GDM1 (cell line): Measurements from ENCODE around the gene TBC1D8B.

Experiments
- DNase-seq: peaks from one replicate; lab custom pipeline; 2025; lab: John Stamatoyannopoulos, UW

TBC1D8B gene

GRCh38 chrX:106898462-106898861 lies 96.0 kb downstream of the TBC1D8B start:
- DNase-seq: peak; percentile 12

- DNase-seq: no peak
Measured at GRCh38 chrX:106899276-106899675, 96.8 kb downstream of the TBC1D8B start.

- DNase-seq: no peak
Measured at GRCh38 chrX:106899841-106900240, 97.4 kb downstream of the TBC1D8B start.

GRCh38 chrX:106901341-106901740 lies 98.9 kb downstream of the TBC1D8B start:
- no peak for DNase-seq

- no peak for DNase-seq
Measured at GRCh38 chrX:106901781-106902219, 99.3 kb downstream of the TBC1D8B start.

- no peak for DNase-seq
Measured at GRCh38 chrX:106902684-106903083, 100.2 kb downstream of the TBC1D8B start.

GRCh38 chrX:106903291-106903824 lies 100.9 kb downstream of the TBC1D8B start, which contains the start of gene RIPPLY1:
TSS of gene RIPPLY1 (minus strand) at chrX:106903341. CDS start at chrX:106903287, 54 bp downstream.
- DNase-seq: no peak

GRCh38 chrX:106903856-106904528 lies 101.5 kb downstream of the TBC1D8B start:
- no peak for DNase-seq

- DNase-seq: no peak
Measured at GRCh38 chrX:106905064-106905708, 102.7 kb downstream of the TBC1D8B start.

GRCh38 chrX:106906361-106906760 lies 103.9 kb downstream of the TBC1D8B start:
- no peak for DNase-seq

GRCh38 chrX:106912864-106913263 lies 110.4 kb downstream of the TBC1D8B start:
- no peak for DNase-seq

- no peak for DNase-seq
Measured at GRCh38 chrX:106917830-106918500, 115.5 kb downstream of the TBC1D8B start.

- DNase-seq: no peak
Measured at GRCh38 chrX:106919932-106920452, 117.5 kb downstream of the TBC1D8B start, which contains the start of gene CLDN2. TSS of gene CLDN2 (plus strand) at chrX:106920402. CDS start at chrX:106928229, 7,827 bp downstream.

GRCh38 chrX:106921637-106922036 lies 119.2 kb downstream of the TBC1D8B start:
- DNase-seq: no peak
